NCI-H1694 (cell line): ENCODE data around the gene ARNT2.

ENCODE experiments used
- DNase-seq: peaks from one replicate; lab custom pipeline; 2025; lab: John Stamatoyannopoulos, UW

Gene ARNT2

DNA sequence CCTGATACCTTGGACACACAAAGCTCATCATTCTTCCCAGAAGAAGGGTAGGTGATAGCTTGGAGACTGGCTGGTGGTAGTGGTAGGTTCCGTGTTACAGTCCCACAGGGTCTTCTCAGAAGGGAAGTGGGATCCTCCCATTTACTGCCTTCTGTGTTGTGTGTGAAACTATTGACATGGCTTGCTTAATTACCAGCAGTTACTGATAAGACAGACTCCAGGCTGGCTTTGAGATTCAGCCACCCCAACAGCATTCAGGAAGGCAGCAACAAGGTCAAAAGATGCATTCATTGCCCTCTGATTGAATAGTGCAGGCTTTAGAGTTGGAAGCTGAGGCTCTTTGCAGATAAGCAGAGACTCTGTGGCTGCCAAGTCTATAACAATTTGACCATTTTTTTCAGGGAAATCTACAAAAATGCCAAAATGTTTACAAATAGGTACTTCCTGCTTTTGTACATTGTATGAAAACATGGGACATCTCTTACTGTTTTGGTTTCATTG lies 7.7 kb downstream of the ARNT2 start:
- no peak for DNase-seq

DNA sequence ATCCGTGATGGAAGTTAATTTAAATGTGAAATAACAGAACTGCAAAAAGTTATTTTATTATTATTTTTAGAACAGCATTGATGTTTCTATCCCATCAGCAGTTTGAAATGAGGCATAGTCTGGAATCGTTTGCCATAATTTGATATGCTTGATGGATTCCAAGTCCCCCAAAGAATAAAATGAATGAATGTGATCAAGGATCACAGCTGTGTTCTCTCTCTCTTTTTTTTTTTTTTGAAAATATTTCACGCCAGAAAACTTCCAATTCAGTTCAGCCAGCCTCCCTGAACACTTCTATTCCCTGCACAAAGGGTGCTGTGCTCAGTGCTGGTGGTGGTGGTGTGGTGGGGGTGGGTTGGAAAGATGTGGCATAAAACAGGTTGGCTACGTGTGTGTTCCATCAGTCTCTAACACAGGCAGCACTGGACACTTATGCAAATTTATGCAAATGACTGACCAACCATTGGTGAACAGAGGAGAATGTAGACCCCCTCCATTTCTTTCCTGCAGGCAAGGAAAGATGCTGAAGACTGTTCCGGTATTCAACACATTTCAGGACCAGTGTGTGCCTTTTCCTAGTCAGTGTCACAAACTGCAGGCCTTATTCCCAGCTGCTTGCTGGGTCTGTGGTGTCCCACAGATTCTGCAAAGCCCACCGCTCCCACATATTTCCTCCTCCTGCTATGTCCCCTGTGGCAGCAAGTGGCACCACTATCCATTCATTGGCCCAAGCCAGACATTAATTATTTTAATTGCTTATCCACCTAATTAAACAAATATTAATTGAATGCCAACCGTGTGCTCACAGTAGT lies 10.6 kb downstream of the ARNT2 start:
- DNase-seq: no peak

DNA sequence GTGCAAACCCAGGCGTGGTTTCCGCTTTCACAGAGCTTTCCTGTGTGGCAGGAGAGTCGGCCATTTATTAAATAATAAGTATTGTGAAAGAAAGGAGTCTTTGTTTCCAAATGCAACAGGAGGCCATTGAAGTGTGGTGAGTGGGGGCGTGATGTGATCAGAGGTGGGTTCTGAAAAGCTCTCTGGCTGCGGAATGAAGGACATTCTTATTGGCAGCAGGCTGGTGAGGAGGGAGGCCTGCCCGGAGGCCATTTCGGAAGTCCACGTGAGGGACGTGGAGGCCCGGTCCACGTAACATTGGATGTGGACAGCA lies 11.1 kb downstream of the ARNT2 start:
- DNase-seq: no peak

DNA sequence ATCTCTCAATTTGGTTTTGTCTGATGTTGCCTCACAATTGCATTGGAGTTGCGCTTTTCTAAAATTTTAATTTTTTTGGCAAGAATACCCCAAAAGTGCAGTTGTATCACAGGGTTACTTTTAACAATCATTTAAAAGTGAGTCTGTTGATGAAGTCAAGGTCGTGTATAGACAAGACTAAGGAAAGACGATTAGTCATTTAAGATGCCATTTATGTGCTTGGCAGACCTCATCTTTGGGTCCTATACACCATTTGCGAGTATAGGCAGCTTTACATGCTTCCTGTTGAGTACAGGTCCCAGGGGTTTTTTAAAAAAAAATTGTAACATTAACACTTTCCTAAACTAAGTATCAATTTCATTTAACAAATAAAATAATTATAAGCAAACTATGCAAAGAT lies 12.5 kb downstream of the ARNT2 start:
- no peak for DNase-seq

DNA sequence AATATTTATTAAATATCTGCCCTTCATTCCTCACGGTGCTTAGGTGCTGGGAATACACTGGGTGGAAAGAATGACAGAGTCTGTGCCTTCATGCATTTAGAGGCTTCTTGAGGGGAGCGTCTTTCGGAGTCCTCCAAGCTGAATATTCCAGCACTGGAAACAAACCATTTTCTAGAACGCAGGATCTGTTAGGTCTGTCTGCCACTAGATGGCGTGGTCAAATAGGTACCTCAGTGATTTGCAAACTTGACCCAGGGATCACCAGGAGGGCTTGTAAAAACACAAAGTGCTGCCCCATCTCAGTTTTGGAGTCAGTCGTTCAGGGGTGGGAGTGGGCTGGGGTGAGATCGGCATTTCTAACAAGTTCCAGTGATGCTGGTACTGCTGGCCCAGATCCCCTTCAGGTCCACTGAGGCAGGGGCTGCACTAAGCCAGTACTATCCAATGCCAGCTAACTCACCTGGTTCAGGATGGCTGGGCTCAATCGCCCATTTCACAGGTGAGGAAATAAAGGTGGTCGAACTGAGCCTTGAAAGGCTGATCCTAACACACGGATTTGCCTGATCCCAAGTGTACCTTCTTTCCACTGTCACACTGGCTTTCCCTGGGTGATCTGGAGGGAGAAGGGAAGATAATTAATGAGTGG lies 14.8 kb downstream of the ARNT2 start:
- peak; percentile 36 for DNase-seq

DNA sequence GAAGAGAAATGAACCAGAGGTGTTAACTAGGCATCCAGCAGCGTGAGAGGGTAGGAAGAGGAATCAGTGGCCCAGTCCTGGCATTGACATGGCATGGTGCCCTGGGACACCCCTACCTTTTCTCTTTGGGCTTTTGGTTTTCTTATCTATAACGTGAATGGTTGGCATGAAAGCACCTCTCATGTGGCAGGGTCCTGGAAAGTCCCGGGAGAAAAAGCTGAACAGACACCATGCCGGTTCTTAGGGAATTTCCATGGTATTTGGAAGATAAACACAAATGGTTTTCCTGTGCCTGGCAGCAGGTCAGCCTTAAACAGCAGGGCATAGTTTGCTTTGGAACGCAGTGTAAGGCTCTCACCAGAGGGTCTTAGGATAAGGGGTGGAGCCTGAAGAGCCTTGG lies 15.4 kb downstream of the ARNT2 start:
- DNase-seq: no peak

DNA sequence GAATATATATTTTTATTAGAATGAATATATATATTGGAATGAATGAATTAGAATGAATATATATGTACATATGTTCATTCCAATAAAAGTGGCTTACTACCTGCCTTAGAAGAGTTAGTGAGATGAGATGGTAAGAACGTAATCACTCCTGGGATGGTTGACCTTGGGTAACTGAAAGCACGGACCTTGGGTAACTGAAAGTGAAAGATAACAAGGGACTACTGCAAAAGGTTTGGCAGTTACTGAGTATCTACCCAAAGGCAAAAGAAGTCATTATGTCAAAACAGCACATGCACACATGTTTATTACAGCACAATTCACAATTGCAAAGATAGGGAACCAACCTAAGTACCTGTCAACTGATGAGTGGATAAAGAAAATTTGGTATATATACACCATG lies 16.5 kb downstream of the ARNT2 start:
- no peak for DNase-seq

DNA sequence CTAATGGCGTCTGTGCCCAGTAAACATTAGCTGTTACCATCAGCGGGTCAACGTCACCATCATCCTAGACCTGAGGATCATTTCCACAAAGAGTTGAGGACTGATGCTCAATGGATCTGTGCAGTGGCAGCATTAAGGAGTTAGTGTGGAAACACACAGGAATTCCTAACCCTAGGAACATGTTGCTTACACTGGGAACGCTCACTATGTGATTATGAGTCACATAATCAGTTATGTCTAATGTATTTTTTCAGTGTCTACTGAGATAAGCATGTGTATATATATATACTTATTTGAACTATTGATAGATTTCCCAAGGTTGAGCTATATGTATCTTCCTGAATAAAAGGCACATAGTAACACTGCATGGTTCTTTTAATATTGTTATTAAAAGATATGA lies 19.0 kb downstream of the ARNT2 start:
- DNase-seq: no peak

DNA sequence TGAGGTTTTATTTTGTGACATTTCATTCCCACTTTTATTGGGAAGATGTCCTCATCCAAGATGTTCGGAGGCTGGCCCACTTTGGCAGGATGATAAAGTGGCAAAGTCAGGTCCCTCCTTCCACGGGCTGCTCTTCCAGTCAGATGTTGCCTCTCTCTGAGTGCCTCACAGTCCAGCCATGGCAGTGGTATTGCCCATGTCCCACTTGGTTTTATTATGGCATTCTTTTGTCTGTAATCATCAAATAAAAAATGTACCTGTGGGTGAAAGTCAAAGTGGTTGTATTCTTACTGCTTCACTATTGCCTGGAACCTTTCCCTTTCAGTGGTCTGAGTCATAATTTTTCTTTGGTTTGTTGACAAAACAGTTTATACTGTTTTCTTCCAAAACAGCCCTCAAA lies 20.2 kb downstream of the ARNT2 start:
- no peak for DNase-seq

DNA sequence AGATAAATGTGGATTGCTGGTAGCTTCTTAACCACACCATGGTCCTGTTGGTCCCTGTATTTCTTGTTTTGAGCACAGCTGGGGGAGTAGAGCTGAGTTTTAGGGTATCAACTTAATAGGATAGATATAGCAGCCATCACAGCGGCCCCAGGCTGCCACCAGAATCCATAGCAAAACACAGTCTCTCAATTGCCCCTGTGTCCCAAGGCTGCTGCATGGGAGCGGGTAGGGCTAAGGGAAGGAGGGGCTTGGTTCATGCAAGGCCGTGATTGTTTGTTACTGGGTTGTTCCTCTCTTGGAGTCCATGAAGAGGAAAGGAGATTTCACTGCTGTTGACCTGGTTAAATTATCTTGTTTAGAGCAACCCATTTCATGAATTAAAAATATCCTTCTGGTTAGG lies 22.1 kb downstream of the ARNT2 start:
- DNase-seq: no peak

DNA sequence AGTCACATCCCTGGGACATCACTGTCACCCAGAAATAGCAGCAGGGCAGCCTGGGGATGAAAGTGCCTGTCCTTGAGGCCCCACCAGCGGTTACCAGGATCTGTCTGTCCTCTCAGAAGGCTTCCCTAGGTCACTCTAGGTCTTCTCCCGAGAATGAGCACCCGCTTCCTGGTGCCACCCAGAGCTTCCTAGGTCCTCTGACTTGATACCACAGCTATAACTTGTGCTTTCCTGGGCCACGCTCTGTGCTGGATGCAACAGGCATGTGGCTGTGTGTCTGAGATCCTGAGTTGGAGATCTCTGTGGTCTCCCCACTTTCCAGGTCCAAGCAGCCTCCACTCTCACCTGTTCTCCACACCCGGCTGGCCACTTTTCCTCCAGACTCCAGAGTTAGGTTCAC lies 25.8 kb downstream of the ARNT2 start:
- DNase-seq: no peak

DNA sequence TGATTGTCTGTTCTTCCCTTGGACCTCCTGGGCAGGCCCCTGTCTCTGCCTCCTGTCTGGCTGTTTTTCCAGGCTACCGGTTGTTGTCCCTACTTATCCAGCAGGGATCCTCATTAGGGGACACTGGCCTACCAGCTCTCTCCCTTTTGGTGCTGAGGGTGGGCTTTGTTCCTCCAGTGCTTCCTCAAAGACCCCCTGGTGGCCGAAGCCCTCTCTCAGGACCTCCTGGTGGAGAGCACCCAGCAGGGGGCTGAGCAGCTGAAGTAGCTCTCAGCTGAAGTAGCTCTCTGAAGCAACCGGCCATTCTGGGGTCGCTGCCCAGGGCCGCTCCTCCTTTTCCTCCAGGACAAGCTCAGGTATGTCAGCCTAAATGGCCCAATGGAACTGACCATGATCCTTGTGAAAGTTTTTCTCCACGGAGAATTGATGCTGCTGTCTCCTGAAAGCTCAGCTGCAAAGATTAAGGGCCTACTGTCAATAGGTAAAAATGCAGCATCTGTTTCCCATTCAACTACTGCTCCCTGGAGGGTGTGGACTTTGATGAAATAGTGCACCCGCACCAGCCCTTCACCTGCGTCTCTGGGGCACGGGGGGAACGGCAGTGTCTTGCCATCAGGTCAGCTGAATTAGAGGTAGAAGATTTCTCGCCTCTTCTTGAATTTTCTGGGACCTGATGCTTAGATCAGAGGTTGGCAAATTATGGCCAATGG lies 27.6 kb downstream of the ARNT2 start:
- DNase-seq: no peak

DNA sequence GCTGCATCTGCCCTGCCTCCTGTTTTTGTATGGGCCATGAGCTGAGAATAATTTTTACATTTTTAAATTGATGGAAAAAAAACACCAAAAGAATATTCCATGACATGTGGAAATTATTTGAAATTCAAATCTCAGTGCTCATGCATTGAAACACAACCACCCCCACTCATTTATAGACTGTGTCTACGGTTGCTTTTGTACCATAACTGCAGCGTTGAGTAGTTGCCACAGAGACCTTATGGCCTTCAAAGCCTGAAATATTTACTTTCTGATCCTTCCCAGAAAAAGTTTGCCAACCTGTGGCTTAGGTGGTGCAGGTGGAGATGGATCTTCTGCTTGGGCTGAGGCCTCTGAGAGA lies 28.1 kb downstream of the ARNT2 start:
- no peak for DNase-seq

DNA sequence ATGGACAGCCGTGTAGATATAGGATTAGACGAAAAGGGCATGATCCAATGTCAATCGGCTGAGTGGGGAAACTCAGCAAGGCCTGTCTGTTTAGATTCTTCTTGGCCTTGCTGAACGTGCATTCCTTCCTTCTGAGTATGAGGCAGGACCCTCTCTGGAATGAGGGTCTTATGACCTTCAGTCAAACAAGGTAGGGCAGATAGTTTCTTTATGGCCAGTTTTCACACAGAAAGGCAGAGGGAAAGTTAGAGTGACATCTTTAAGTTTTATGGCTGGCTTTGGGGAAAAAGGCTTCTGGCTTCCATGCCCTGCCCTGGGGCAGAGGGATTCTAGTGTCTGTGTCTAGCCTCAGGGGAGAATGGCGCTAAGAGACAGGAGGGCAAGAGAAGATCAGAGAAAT lies 29.7 kb downstream of the ARNT2 start:
- no peak for DNase-seq

DNA sequence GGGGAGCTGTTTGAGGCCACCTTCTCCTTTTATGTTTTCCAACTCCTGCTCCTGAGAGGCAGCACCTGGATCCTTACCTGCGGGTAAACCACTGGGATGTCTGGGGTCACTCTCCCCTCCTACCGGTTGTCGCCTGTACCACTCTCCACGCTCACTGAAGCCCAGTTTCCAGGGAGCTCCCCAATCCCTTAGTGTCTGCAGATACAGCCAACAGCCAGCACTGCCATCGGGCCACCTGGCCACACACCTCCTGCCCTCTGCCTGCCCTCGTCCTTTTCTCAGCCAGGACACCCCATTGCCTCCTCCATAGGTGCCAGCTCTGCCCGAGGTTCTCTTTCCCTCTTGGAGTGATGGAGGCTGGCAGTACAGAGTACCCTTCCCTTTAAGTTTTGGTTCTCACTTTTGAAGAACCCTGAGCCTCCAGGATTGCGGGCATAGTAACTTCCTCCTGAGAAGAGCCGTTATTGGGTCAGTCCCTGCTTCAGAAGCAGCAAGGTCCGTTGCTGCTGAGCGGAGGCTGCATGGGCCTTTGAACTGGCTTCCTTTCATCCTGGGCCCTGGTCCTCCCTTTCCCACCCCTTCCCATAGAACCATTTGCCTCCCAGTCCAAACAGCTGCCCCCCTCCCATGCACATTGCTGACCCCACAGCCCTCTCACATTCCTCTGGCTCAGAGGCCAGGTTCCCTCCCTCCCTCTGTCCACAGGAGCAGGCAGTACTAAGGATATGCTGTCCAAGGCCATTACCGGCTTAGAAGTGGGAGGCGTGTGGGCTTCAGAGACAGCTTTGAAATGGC lies 30.9 kb downstream of the ARNT2 start:
- DNase-seq: no peak

DNA sequence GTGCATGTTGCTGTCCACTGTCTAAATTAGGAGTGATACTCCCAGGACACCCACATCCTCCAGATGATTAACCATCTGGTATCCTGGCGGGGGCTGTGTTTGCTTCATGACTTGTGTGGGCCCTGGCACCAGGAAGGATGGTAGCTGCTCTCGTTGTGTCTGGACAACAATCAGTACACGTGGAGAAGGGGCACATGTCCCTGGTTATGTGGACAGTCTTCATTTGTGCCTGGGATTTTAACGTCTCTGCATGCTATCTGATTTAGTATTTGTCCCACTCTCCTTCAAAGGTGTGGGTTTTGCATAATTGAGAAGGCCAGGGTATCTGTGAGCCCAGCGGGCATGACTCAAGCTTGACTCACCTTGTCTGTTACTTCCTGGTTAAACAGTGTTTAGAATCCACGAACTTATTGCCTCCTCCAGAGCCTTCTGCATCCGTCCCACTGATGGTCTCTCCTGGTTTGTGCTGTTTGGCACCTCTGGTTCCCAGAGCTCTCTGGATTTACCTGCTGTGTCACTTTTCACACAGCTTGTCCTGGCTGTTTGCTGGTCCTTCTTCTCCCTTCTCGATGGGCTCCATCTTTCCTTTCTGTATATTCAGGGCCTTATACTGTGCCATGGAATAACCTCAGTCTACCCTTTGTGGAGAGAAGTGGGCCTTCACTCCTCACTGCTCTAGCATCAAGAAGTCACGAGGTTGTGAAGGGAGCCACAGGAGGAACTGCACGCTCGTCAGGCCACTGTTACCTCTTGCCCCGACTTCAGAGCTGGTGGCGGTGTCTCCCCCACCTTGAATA lies 32.5 kb downstream of the ARNT2 start:
- no peak for DNase-seq

DNA sequence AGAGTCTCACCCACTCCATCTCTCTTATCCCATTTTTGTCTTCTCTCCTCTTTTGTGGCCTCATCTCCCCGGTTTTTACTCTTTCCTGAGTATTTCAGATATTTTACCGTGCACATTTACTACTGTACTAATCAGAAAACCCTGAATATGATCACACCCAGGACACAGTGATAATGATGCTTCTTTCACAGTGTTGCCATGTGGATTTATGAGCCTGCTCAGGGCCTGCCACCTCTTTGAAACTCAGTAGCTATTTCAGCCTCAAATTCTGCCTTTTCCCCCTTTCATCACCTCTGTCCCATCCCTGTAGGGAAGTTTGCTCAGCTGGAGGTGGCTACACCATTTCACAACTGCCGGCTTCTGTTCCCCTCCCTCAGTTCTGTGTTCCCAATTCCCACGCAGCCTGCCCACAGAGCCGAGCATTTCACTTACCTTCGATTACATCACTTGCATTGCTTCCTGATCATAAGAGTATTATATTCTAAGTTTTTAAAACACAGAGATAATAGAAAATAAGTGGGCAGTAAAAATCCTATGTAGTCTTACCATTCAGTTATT lies 33.2 kb downstream of the ARNT2 start:
- DNase-seq: no peak

DNA sequence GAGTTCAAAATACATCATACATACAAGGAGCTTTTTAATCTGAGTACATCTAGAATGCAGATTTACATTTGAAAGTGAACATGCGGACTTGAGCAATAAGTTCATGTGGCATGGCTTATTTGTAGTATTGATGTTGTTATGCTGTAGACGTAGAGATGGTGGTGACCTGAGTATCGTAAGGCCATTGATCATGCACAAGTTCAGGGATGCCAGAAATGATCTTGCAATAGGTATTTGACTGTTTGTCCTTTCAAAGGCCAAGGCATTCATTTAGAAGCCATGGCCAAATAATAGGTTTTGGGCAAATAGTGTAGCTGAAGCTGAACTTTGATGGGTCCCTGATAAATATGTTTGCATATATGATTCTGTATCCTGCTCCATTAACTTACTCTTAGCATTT lies 35.0 kb downstream of the ARNT2 start:
- no peak for DNase-seq

DNA sequence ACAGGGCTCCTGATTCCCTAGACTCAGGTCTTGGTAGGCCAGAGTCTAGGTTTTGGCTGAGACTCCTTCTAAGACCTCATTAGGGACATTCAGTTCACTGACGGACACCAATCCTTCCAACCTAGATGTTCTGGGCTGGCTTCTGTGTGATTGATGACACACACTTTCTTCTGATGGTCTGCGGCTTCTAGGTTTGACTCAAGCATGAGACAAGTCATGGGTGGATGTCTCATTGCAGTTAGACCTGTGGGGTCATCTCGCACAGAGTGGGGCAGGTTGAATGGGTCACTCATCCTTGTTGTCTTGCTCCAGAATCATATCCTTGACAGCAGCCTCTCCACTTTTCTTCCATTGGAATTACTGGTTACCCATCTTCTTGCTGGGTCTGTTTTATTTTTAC lies 35.8 kb downstream of the ARNT2 start:
- no peak for DNase-seq

DNA sequence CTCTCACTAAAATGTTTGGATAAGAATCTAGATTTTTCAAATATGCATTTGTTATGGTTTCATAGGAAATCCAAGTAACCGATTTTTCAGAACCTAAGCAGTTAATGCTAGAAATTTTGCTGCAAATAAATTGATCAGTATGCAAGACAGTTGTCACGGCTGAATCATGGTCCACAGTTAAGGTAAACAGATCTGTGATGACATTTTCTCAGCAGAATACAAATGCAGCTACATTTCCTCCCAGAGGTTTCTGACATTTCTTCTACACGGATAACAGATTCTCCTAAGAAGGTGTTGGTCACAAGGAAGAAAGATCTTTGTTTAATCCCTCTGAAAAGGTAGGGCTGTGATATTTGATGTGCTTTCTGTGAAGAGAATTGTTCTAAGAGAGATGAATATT lies 36.9 kb downstream of the ARNT2 start:
- DNase-seq: no peak

DNA sequence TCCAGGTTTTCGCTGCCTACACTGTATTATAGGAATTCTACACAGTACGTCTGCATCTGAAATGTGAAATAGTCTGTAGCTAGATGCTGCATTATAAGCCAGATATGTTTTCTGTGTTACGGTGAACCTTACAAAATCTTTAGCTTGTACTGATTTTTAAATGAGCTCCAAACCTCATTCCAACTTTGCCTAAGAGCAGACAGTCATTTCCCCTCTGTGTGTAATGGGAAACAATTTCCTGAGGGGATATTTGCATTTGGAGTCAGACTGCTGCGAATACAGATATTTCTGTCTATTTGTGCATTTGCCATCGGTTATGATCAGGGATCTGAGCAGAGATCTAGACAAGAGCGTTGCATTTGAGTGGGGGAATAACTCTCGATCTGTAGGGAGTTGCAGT lies 37.5 kb downstream of the ARNT2 start:
- no peak for DNase-seq
